ENCODE results near the gene UBXN7. TPM values are rescaled to one million over a fixed set of nuclear protein-coding genes. Genes with fewer than 3 reads are reported as not detected.

Gene UBXN7
- total and polyA plus RNA-seq, 2 of the 8 experiments (the other 6 are each of a cell fraction or from before 2014, with no cell fraction given): 18.5 to 109 TPM

DNA sequence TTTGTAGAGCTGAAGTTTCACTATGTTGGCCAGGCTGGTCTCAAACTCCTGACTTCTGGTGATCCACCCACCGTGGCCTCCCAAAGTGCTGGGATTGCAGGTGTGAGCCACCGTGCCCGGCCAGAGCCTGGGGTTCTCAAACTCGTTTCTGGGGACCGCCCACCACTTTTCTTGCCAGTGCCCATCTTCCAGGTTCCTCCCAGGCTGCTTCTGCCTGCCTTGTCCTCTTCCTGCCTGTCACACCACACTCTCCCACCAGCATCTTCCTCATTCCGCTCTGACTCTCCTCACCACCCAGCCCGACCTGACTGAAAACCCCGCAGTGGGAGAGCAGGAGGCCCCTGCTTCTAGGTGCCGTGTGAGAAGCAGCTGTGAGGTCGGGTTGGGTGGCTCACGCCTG lies 111.1 kb downstream of the UBXN7 start:
- Histone ChIP-seq H4K8ac (ENCODE audit: extremely low read depth, insufficient read depth, low read length) (no peak overlapping the region), H3K36me3 (ENCODE audit: control insufficient read depth in 2 of 4, insufficient read depth in 4 of 4, low read length in 3 of 4) (no peaks in the 10 kb centered on the region), H3K14ac (ENCODE audit: insufficient read length) (no peak overlapping the region), H3K4ac (replicated peaks; ENCODE audit: insufficient read length, low read depth, low read length) (no peak overlapping the region), H2BK20ac (ENCODE audit: low read length) (no peak overlapping the region), H3K4me1 (replicated peaks in 1 of 4; ENCODE audit: control insufficient read depth in 3 of 4, insufficient read depth in 4 of 4, low read length in 3 of 4) (no peaks in the 10 kb centered on the region), H3K27ac (ENCODE audit: low read depth, low read length) (no peak overlapping the region), H3K9ac (replicated peaks in 1 of 4; ENCODE audit: extremely low read depth in 1 of 4, low read depth in 3 of 4, low read length in 3 of 4) (no peak overlapping the region), H2BK15ac (ENCODE audit: low read length) (no peak overlapping the region), H2BK120ac (replicated peaks; ENCODE audit: low read depth, low read length) (no peak overlapping the region), H3K56ac (replicated peaks; ENCODE audit: insufficient read length, low read depth, low read length) (no peak overlapping the region), H4K5ac (ENCODE audit: insufficient read length, low read depth, low read length) (no peak overlapping the region), H3K27me3 (replicated peaks in 1 of 4; ENCODE audit: control insufficient read depth in 3 of 4, extremely low read depth in 1 of 4, insufficient read depth in 3 of 4, low read length in 3 of 4) (no peaks in the 10 kb centered on the region), H3K23me2 (ENCODE audit: low read depth, low read length) (peaks cover 4% of the 10 kb centered on the region; the same call in 1 of the 2 replicates), H4K20me1 (replicated peaks in 1 of 2; ENCODE audit: control insufficient read depth in 1 of 2, insufficient read depth in 2 of 2, low read length in 2 of 2) (no peaks in the 10 kb centered on the region), H3K23ac (ENCODE audit: insufficient read length) (no peak overlapping the region), H4K91ac (replicated peaks; ENCODE audit: insufficient read length, low read length) (no peak overlapping the region), H3K4me3 (ENCODE audit: extremely low read depth in 1 of 4, insufficient read depth in 2 of 4, low read depth in 3 of 4, low read length in 4 of 4) (no peak overlapping the region), H3K9me3 (ENCODE audit: insufficient read depth in 2 of 2, low read depth in 1 of 2, low read length in 1 of 2) (no peaks in the 10 kb centered on the region), H2BK5ac (ENCODE audit: low read depth, low read length) (no peak overlapping the region), H3K4me2 (ENCODE audit: insufficient read depth in 1 of 2, low read depth in 2 of 2, low read length in 2 of 2) (no peak overlapping the region), H3K79me1 (ENCODE audit: low read depth, low read length) (no peaks in the 10 kb centered on the region), H2BK12ac (ENCODE audit: low read depth, low read length) (no peak overlapping the region), H2AFZ (ENCODE audit: low read length) (no peak overlapping the region), H3K79me2 (ENCODE audit: control insufficient read depth in 1 of 2, insufficient read depth in 2 of 2, low read length in 2 of 2) (no peaks in the 10 kb centered on the region), H3K18ac (ENCODE audit: extremely low read depth, low read length) (no peak overlapping the region), H2AK5ac (ENCODE audit: low read depth, low read length) (no peak overlapping the region)
- no peak for DNase-seq (ENCODE audit: low read depth in 1 of 2, low spot score in 2 of 2)
- POLR2A ChIA-PET (ENCODE audit: partially characterized antibody): interaction anchor here (1.3 kb wide), 1 partner anchor 9 kb away, joined by 3 read pairs; no protein-coding TSS in a partner anchor
- 84% methylated on average over 10 of the region's 11 CpGs; no CpG with 5 or more reads in 1 of the 2 experiments for WGBS, 2 experiments (ENCODE audit: extremely low coverage in 1 of 2, insufficient coverage in 1 of 2, insufficient read length in 1 of 2, insufficient replicate concordance in 2 of 2, low coverage in 1 of 2, low lambda C conversion rate in 2 of 2, missing lambda C conversion rate in 1 of 2)
- CTCF ChIA-PET (ENCODE audit: partially characterized antibody): no interaction called here
- FAIRE-seq: no peak
- TF ChIP-seq TBP (IDR thresholded peaks at IDR 0.05; ENCODE audit: low read depth, low read length): no peak
- TF ChIP-seq BACH1 (IDR thresholded peaks at IDR 0.05; ENCODE audit: low read length): no peak
- TF ChIP-seq NRF1 (IDR thresholded peaks at IDR 0.05; ENCODE audit: low read depth, low read length): no peak
- no peak for TF ChIP-seq NANOG (IDR thresholded peaks at IDR 0.05; ENCODE audit: insufficient read depth, low read depth, low read length, poor library complexity, severe bottlenecking)
- TF ChIP-seq POU5F1 (IDR thresholded peaks at IDR 0.05; ENCODE audit: low read depth, low read length): no peak
- no peak for TF ChIP-seq CHD1 (IDR thresholded peaks at IDR 0.05; ENCODE audit: low read depth, low read length)
- no peak for TF ChIP-seq HDAC2 (IDR thresholded peaks at IDR 0.05; ENCODE audit: borderline replicate concordance in 1 of 2, low read depth in 2 of 2, low read length in 2 of 2)
- no peak for TF ChIP-seq KDM4A (IDR thresholded peaks at IDR 0.05; ENCODE audit: low read depth, low read length, severe bottlenecking)
- no peak for TF ChIP-seq SAP30 (IDR thresholded peaks at IDR 0.05; ENCODE audit: insufficient read depth, insufficient replicate concordance, low read length)
- no peak for TF ChIP-seq SP1 (IDR thresholded peaks at IDR 0.05; ENCODE audit: low read depth, low read length)
- no peak for TF ChIP-seq POLR2AphosphoS5 (IDR thresholded peaks at IDR 0.05; ENCODE audit: low read depth, low read length)
- no peak for TF ChIP-seq JUN (IDR thresholded peaks at IDR 0.05; ENCODE audit: low read depth, low read length)
- no peak for TF ChIP-seq SRF (IDR thresholded peaks at IDR 0.05; ENCODE audit: low read depth, low read length)
- no peak for TF ChIP-seq CBX5 (IDR thresholded peaks at IDR 0.05; ENCODE audit: low read depth, low read length)
- no peak for TF ChIP-seq SIN3A (conservative IDR thresholded peaks at IDR 0.05 in 1 of 2, IDR thresholded peaks at IDR 0.05 in 1 of 2; ENCODE audit: low read depth in 1 of 2, low read length in 2 of 2)

Data from H1 (cell line).